GM10266 (cell line): Measurements from ENCODE around the gene SIRPB2.

ENCODE experiments used
- DNase-seq: peaks from one replicate; pipeline ENCODE4 v3.0.0; 2012; ENCODE audit errors: extremely low spot score
- TF ChIP-seq, protein P1 (sequence below): IDR thresholded peaks from 2 replicates; pipeline ENCODE4 v1.5.1; 2012; ENCODE audit warnings: mild to moderate bottlenecking, low read depth; ENCODE audit not compliant: control insufficient read depth, insufficient read depth; ENCODE audit errors: missing control alignments

SIRPB2 gene

DNA sequence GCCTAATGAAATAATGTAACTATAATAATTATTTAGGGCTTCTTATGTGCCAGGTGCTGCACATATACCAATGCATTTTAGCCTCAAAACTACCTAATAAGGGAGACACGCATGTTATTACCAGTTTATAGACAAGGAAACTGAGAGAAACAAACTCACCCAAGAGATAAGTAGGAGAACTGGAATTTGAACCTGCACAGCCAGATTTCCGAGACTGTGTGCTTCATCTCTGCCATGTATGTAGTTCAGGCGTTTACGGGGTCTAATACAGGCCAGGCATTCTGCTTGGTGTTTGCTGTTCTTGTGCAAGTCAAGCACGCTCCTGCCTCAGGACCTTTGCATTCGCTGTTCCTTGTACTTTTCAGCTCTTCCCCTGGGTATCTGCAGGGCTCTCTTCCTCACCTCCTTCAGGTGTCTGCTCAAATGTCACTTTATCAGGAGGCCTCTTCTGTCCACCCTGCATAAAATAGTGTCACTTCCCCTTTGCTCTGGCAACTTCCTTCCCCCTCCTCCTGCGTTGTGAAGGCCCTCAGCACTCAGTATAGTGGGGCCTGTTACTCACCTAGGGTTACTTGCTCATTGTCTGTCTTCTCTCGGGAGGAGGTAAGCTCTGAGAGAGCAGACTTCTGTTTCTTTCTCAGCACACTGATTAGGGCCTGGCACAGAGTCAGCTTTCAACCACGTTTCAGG is 18.5 kb downstream of the SIRPB2 start:
- DNase-seq, result no peak
- TF ChIP-seq, protein P1, sequence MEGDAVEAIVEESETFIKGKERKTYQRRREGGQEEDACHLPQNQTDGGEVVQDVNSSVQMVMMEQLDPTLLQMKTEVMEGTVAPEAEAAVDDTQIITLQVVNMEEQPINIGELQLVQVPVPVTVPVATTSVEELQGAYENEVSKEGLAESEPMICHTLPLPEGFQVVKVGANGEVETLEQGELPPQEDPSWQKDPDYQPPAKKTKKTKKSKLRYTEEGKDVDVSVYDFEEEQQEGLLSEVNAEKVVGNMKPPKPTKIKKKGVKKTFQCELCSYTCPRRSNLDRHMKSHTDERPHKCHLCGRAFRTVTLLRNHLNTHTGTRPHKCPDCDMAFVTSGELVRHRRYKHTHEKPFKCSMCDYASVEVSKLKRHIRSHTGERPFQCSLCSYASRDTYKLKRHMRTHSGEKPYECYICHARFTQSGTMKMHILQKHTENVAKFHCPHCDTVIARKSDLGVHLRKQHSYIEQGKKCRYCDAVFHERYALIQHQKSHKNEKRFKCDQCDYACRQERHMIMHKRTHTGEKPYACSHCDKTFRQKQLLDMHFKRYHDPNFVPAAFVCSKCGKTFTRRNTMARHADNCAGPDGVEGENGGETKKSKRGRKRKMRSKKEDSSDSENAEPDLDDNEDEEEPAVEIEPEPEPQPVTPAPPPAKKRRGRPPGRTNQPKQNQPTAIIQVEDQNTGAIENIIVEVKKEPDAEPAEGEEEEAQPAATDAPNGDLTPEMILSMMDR, result no peak

DNA sequence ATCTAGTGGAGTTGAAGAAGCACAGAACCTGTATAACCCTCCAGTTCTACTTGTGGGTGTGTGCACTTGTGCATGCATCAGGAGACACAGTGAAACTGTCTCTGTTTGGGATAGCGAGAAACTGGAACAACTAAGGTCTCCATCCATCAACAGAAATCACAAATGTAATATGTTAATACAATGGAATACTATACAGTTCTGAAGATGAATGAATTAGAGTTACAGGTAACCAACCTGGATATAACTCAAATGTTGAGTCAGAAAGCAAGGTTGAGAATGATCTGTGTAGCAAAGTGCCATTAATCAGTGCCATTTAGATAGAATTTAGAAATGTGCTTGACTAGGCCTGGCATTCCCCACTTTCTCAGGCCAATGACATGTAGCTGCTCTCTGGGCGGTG is 20.0 kb downstream of the SIRPB2 start:
- no peak for DNase-seq
- TF ChIP-seq, protein P1, result no peak

DNA sequence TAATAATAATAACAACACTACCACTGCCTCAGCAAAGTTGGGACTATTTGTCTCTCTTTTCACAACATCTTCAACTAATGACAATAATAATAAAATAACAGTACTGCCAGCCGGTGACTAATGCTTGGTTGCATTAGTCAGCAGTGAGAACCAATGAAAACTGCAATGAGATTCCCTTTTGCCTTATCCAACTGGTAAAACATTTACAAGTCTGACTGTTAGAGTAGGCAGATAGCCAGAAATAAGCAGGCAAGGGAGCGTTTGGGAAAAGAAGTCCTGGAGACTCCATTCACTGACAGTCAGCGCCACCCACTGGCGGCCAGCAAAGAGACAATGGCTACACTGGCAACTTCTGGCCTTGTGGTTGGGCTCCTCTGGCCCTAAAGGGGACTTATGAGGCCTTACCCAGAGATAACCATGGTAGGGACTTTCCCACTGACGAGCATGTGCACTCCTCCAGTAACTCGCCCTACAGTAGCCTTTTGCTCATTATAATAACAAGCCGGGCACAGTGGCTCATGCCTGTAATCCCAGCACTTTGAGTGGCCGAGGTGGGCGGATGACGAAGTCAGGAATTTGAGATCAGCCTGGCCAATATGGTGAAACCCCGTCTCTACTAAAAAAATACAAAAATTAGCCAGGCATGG is 21.2 kb downstream of the SIRPB2 start:
- TF ChIP-seq, protein P1, result peak; percentile 69
- peak; percentile 51 for DNase-seq

DNA sequence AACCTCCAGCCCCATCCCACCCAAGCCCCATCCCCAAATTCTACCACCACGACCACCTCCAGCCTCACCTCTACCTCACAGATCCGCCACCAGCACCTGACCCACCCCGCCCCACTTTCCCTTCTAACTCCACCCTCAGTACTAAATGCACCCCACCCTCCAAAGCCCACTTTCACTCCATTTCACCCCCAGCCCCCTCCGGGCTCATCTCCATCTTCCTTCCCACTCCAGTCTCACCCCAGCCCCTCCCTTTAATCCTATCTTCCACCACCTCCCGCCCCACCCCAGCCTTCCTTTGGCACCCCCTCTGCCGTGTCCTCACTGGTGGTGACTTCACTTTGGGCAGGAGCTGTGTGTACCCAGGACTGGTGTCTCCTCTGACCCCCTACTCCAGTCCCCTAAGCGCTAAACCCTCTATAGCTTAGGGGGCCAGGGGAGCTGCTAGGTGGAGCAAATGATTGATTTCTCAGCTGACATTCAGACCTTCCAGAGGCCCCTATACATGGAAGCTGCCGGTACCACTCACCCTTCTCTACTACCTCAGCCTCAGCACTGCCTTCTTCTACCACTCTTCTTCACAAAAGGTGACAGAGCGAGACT is 21.8 kb downstream of the SIRPB2 start:
- TF ChIP-seq, protein P1, result no peak

DNA sequence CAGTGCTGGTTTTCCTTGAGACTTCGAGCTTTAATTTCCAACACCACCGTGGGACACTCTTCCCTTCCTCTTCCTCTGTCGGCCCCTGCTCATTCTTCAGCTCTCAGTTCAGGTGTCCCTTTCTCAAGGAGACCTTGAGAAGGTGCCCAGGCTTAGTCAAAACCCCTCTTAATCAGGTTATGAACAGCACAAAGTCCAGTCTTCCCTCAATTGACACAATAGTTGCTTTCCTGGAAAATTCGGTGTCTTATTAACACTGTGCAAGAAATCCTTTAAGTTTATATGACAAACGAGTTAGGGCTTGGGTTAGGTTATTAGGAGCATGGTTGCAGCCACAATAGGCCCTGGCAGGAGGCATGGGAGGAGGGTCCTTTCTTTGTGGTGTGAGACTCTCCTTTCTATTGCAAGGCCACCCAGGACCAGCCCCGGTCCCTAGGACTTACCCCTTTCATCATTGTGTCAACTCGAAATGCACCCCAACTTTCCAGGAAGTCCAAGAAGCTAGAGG is 23.0 kb downstream of the SIRPB2 start:
- TF ChIP-seq, protein P1, result no peak
- DNase-seq, result no peak

More for the DNA sequence above, 21.8 kb downstream of the SIRPB2 start:
- DNase-seq, result no peak

DNA sequence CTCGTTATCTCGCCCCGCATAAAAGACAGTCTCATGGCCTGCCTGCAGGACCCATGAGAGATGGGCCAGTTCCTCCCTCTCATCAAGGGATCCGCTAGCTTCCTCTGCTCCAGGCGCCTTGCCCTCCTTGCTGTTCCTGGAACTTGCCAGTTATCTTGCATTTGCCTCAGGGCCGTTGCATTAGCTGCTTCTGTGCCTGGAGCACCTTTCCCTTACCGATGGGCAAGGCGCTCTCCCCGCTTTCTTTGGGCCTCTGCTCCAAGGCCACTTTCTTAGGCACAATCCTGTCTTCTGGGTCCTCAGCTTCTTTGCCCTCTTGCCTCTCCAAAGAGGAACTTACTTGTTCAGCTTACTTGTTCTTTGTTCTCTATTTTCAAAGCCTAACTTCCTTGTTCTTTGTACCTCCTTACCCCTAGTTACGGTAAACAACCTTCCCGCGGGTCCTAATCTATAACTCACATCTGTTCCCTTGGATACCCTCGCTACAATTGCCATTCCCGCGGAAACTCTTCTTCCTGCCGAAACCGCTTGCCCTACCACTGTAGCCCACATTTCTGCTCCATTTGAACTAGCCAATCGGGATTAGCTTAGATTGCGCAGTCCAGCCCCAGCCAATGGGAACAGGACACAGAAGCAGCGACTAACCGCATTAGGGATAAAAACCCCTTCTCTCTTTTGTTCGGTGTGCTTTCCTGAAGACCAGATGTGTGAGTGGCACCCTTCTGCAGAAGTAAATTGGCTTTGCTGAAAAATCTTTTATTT is 23.7 kb downstream of the SIRPB2 start:
- DNase-seq, result no peak
- TF ChIP-seq, protein P1, result no peak
